H9 (cell line): ENCODE measurements around the gene SLC16A10. TPM values are rescaled to one million over a fixed set of nuclear protein-coding genes. Genes with fewer than 3 reads are reported as not detected.

Source experiments
- DNase-seq: peaks from one replicate; pipeline ENCODE4 v3.0.0-alpha.2; 2017
- H2AFZ ChIP-seq: one replicate; pipeline ENCODE4 v1.6.1; 2013; ENCODE audit warnings: mild to moderate bottlenecking, low read length, control low read depth, moderate library complexity
- H2AK5ac ChIP-seq: 2 replicates; pipeline ENCODE4 v1.6.1; 2013; ENCODE audit warnings: low read length, control low read depth, mixed read lengths; ENCODE audit not compliant: insufficient read length
- H2BK120ac ChIP-seq: one replicate; pipeline ENCODE4 v1.6.1; 2013; ENCODE audit warnings: low read depth, mild to moderate bottlenecking, low read length, control low read depth, inconsistent platforms; ENCODE audit not compliant: poor library complexity, severe bottlenecking
- H2BK12ac ChIP-seq: 2 replicates; pipeline ENCODE4 v1.6.1; 2013; ENCODE audit warnings: low read length, control low read depth, mixed read lengths, low read depth; ENCODE audit not compliant: insufficient read length
- H2BK15ac ChIP-seq: 2 replicates; pipeline ENCODE4 v1.6.1; 2013; ENCODE audit warnings: low read depth, low read length, control low read depth
- H2BK20ac ChIP-seq: one replicate; pipeline ENCODE4 v1.6.1; 2013; ENCODE audit warnings: low read depth, mild to moderate bottlenecking, low read length, control low read depth, inconsistent platforms; ENCODE audit not compliant: poor library complexity, severe bottlenecking
- H2BK5ac ChIP-seq: 2 replicates; pipeline ENCODE4 v1.6.1; 2013; ENCODE audit warnings: low read length, control low read depth, mixed read lengths; ENCODE audit not compliant: insufficient read length
- H3K14ac ChIP-seq: 2 replicates; pipeline ENCODE4 v1.6.1; 2013; ENCODE audit warnings: low read length, control low read depth; ENCODE audit not compliant: insufficient read depth
- H3K18ac ChIP-seq: 2 replicates; pipeline ENCODE4 v1.6.1; 2013; ENCODE audit warnings: low read depth, mild to moderate bottlenecking, mixed read lengths, low read length, control low read depth; ENCODE audit not compliant: insufficient read length
- H3K23ac ChIP-seq: 2 replicates; pipeline ENCODE4 v1.6.1; 2013; ENCODE audit warnings: low read length, control low read depth, mixed read lengths, low read depth; ENCODE audit not compliant: insufficient read length
- H3K23me2 ChIP-seq: 2 replicates; pipeline ENCODE4 v1.6.1; 2013; ENCODE audit warnings: low read depth, mild to moderate bottlenecking, mixed read lengths, low read length, control low read depth; ENCODE audit not compliant: insufficient read length, poor library complexity, severe bottlenecking
- H3K27ac ChIP-seq: 2 replicates; pipeline ENCODE4 v1.5.1; 2013; ENCODE audit warnings: low read length, control low read depth, mixed read lengths, low read depth; ENCODE audit not compliant: insufficient read length
- H3K27me3 ChIP-seq: 2 replicates; pipeline ENCODE4 v1.6.1; 2013; ENCODE audit warnings: low read length, control low read depth, inconsistent platforms; ENCODE audit not compliant: insufficient read depth
- H3K4ac ChIP-seq: 2 replicates; pipeline ENCODE4 v1.6.1; 2013; ENCODE audit warnings: low read depth, mild to moderate bottlenecking, control low read depth, inconsistent platforms, low read length, moderate library complexity
- H3K4me1 ChIP-seq: 2 replicates; pipeline ENCODE4 v1.6.1; 2013; ENCODE audit warnings: low read length, control low read depth, inconsistent platforms; ENCODE audit not compliant: insufficient read depth
- H3K4me2 ChIP-seq: 2 replicates; pipeline ENCODE4 v1.6.1; 2013; ENCODE audit warnings: low read length, control low read depth, mixed read lengths; ENCODE audit not compliant: insufficient read length, insufficient read depth
- H3K56ac ChIP-seq: 2 replicates; pipeline ENCODE4 v1.6.1; 2013; ENCODE audit warnings: low read depth, mild to moderate bottlenecking, mixed read lengths, low read length, control low read depth; ENCODE audit not compliant: insufficient read length
- H3K79me1 ChIP-seq: 2 replicates; pipeline ENCODE4 v1.6.1; 2013; ENCODE audit warnings: low read depth, mild to moderate bottlenecking, moderate library complexity, low read length, control low read depth, inconsistent platforms; ENCODE audit not compliant: insufficient read depth, poor library complexity, severe bottlenecking
- H3K79me2 ChIP-seq: 2 replicates; pipeline ENCODE4 v1.6.1; 2013; ENCODE audit warnings: low read length, control low read depth, inconsistent platforms; ENCODE audit not compliant: insufficient read depth
- H3K9ac ChIP-seq: 2 replicates; pipeline ENCODE4 v1.6.1; 2013; ENCODE audit warnings: low read length, control low read depth, mixed read lengths; ENCODE audit not compliant: insufficient read length; ENCODE audit errors: extremely low read depth
- H3K9me3 ChIP-seq: one replicate; pipeline ENCODE4 v1.6.1; 2013; ENCODE audit warnings: low read depth, low read length, inconsistent platforms; ENCODE audit not compliant: control insufficient read depth
- H3T11ph ChIP-seq: one replicate; pipeline ENCODE4 v1.6.1; 2013; ENCODE audit warnings: mild to moderate bottlenecking, low read length, control low read depth, inconsistent platforms
- H4K20me1 ChIP-seq: one replicate; pipeline ENCODE4 v1.6.1; 2013; ENCODE audit not compliant: control insufficient read depth, insufficient read length, insufficient read depth
- H4K5ac ChIP-seq: 2 replicates; pipeline ENCODE4 v1.6.1; 2013; ENCODE audit warnings: low read depth, mild to moderate bottlenecking, mixed read lengths, low read length, control low read depth; ENCODE audit not compliant: insufficient read length
- H4K8ac ChIP-seq: replicated peaks from 2 replicates; pipeline ENCODE4 v1.6.1; 2013; ENCODE audit warnings: low read length, control low read depth, mixed read lengths, low read depth; ENCODE audit not compliant: insufficient read length
- H4K91ac ChIP-seq: 2 replicates; pipeline ENCODE4 v1.6.1; 2013; ENCODE audit warnings: low read depth, mild to moderate bottlenecking, moderate library complexity, mixed read lengths, low read length, control low read depth; ENCODE audit not compliant: insufficient read length
- H3K27ac Mint-ChIP-seq, 3 experiments: 2 replicates in 2 of 3; 3 replicates in 1 of 3; pipeline ENCODE4 v1.8.0; 2020 to 2021; ENCODE audit warnings: mixed read lengths in 3 of 3, mild to moderate bottlenecking in 1 of 3, moderate library complexity in 1 of 3
- H3K27me3 Mint-ChIP-seq: 2 replicates; pipeline ENCODE4 v1.8.0; 2021; ENCODE audit warnings: low read depth, mild to moderate bottlenecking, moderate library complexity, mixed read lengths
- H3K36me3 Mint-ChIP-seq, 3 experiments: 2 replicates in 2 of 3; 3 replicates in 1 of 3; pipeline ENCODE4 v1.8.0; 2020 to 2021; ENCODE audit warnings: low read depth in 3 of 3, mixed read lengths in 3 of 3; ENCODE audit not compliant: insufficient read depth in 1 of 3
- H3K4me1 Mint-ChIP-seq, 2 experiments: 2 replicates each; pipeline ENCODE4 v1.8.0; 2020; ENCODE audit warnings: mixed read lengths in 2 of 2
- H3K4me3 Mint-ChIP-seq, 2 experiments: 2 replicates in 1 of 2; 3 replicates in 1 of 2; pipeline ENCODE4 v1.8.0; 2020 to 2021; ENCODE audit warnings: mild to moderate bottlenecking in 2 of 2, mixed read lengths in 2 of 2, moderate library complexity in 1 of 2
- H3K9me3 Mint-ChIP-seq, 2 experiments: 2 replicates in 1 of 2; 3 replicates in 1 of 2; pipeline ENCODE4 v1.8.0; 2020; ENCODE audit warnings: mild to moderate bottlenecking in 2 of 2, mixed read lengths in 2 of 2, moderate library complexity in 1 of 2
- WGBS: extraction: QIAGEN DNeasy Blood & Tissue Kit; methylation state at CpG from one replicate; pipeline ENCODE4 v1.1.7; 2013; ENCODE audit warnings: missing lambda C conversion rate, low lambda C conversion rate, mixed read lengths; ENCODE audit not compliant: insufficient read length; ENCODE audit errors: extremely low coverage; 5-methylcytosine and 5-hydroxymethylcytosine counted together
- total RNA-seq: library from RNA; stranded (reverse); gene quantifications from 2 replicates; pipeline ENCODE4 v1.2.1, GENCODE V29; 2021
- TF ChIP-seq, protein P1 (sequence below): fragments of 200-600 bp; sonication (generic); conservative IDR thresholded peaks from 3 replicates; pipeline ENCODE4 v1.8.0; 2021; ENCODE audit warnings: antibody characterized with exemption, mild to moderate bottlenecking

SLC16A10 gene
- total RNA-seq, 1 experiment from 2014 or later = 11.4 TPM

DNA sequence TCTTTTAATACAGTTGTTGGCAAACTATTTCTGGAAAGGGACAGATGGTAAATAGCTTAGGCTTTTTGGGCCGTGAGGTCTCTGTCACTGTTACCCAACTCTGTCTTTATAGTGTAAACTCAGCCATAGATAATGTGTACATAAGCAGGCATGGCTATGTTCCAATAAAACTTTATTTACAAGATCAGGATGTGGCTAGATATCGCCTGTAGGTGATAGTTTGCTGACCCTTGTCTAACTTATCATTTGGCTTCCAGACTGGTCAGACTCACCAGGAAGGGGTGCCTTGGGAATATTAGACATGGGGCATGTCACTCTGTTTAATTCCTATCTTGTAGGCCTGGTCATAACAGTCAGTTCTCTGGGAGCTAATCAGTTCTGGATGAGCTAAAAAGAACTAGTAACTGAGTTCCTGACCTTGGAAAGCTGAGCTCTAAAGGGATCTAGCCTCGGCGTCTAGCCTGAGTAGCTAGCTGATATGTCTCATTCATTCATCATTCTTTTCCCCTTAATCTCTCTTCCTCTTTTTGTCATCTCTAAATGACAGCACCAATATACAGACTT is 163.6 kb downstream of the SLC16A10 start:
- no peak overlapping the region for H3K23ac ChIP-seq
- H2AFZ ChIP-seq = no peak overlapping the region
- H3K18ac ChIP-seq = no peak overlapping the region
- H3K79me2 ChIP-seq = no peaks in the 10 kb centered on the region
- H3K14ac ChIP-seq = no peak overlapping the region
- H2BK20ac ChIP-seq = no peak overlapping the region
- Mint-ChIP-seq H3K9me3 (no peaks in the 10 kb centered on the region), H3K27me3 (no peaks in the 10 kb centered on the region), H3K4me1 (peaks cover 41 to 43% of the 10 kb centered on the region in 2 experiments), H3K4me3 (no peak overlapping the region), H3K36me3 (no peaks in the 10 kb centered on the region), H3K27ac (no peak overlapping the region)
- H4K5ac ChIP-seq = no peak overlapping the region
- TF ChIP-seq, protein P1, sequence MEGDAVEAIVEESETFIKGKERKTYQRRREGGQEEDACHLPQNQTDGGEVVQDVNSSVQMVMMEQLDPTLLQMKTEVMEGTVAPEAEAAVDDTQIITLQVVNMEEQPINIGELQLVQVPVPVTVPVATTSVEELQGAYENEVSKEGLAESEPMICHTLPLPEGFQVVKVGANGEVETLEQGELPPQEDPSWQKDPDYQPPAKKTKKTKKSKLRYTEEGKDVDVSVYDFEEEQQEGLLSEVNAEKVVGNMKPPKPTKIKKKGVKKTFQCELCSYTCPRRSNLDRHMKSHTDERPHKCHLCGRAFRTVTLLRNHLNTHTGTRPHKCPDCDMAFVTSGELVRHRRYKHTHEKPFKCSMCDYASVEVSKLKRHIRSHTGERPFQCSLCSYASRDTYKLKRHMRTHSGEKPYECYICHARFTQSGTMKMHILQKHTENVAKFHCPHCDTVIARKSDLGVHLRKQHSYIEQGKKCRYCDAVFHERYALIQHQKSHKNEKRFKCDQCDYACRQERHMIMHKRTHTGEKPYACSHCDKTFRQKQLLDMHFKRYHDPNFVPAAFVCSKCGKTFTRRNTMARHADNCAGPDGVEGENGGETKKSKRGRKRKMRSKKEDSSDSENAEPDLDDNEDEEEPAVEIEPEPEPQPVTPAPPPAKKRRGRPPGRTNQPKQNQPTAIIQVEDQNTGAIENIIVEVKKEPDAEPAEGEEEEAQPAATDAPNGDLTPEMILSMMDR = no peak
- H3K27ac ChIP-seq = no peak overlapping the region
- H3K23me2 ChIP-seq = peaks cover 3% of the 10 kb centered on the region
- H3K4ac ChIP-seq = no peak overlapping the region
- no peak overlapping the region for H3T11ph ChIP-seq
- peaks cover 3% of the 10 kb centered on the region; the same call in 1 of the 2 replicates for H3K4me1 ChIP-seq
- H3K4me2 ChIP-seq = no peak overlapping the region
- H3K79me1 ChIP-seq = no peaks in the 10 kb centered on the region
- WGBS = no CpG with 5 or more reads among the region's 4 CpGs
- no peak overlapping the region for H4K8ac ChIP-seq
- no peak overlapping the region for H2BK120ac ChIP-seq
- H2AK5ac ChIP-seq = no peak overlapping the region
- no peak overlapping the region; the same call in 1 of the 2 replicates for H2BK15ac ChIP-seq
- H4K91ac ChIP-seq = no peak overlapping the region
- H4K20me1 ChIP-seq = no peaks in the 10 kb centered on the region
- no peaks in the 10 kb centered on the region for H3K27me3 ChIP-seq
- DNase-seq = no peak
- no peak overlapping the region for H2BK12ac ChIP-seq
- H2BK5ac ChIP-seq = no peak overlapping the region
- H3K56ac ChIP-seq = no peak overlapping the region
- H3K9ac ChIP-seq = no peak overlapping the region
- no peaks in the 10 kb centered on the region for H3K9me3 ChIP-seq
